ENCODE data around the gene BICD2.

- TF ChIP-seq CTCF (IDR thresholded peaks at IDR 0.05), result no peak
- no peak for TF ChIP-seq POLR2AphosphoS5 (IDR thresholded peaks at IDR 0.05)
- TF ChIP-seq POLR2A (IDR thresholded peaks at IDR 0.05), result no peak
These were observed 85.0 kb downstream of the BICD2 start for GRCh38 chr9:92679413-92680165.

Measured in suprapubic skin (tissue), 4 donors.